Liver (tissue), 3 donors: Measurements from ENCODE around the gene ANKRD42.

Source experiments
- CTCF ChIP-seq: fragments of 150-350 bp; IDR thresholded peaks from 2 replicates; pipeline ENCODE4 v1.5.1; 2017; ENCODE audit warnings: improper control_type of control experiment, low read depth, low read length; ENCODE audit not compliant: missing input control
- NR2F2 ChIP-seq: IDR thresholded peaks from 2 replicates; pipeline ENCODE4 v1.6.1; 2016; ENCODE audit warnings: antibody characterized with exemption
- TAF1 ChIP-seq: conservative IDR thresholded peaks from 2 replicates; pipeline ENCODE4 v1.6.1; 2016; ENCODE audit warnings: antibody characterized with exemption, mild to moderate bottlenecking
- donor health status: healthy.
- donor health status: healthy.

- TF ChIP-seq TAF1 (no peak), CTCF (no peak), NR2F2 (no peak)
Measured at GRCh38 chr11:83252266-83252665, 58.8 kb downstream of the ANKRD42 start.
